Ishikawa (cell line): ENCODE results near the gene SPOCK2.

ENCODE experiments used
- CEBPB ChIP-seq: IDR thresholded peaks from 2 replicates; pipeline ENCODE4 v1.6.1; 2012
- CREB1 ChIP-seq: IDR thresholded peaks from 2 replicates; pipeline ENCODE4 v1.6.1; 2012; ENCODE audit warnings: low read depth
- EGR1 ChIP-seq: IDR thresholded peaks from 2 replicates; pipeline ENCODE4 v1.6.1; 2012
- EP300 ChIP-seq: IDR thresholded peaks from 2 replicates; pipeline ENCODE4 v1.6.1; 2012; ENCODE audit warnings: borderline replicate concordance
- FOXM1 ChIP-seq: IDR thresholded peaks from 2 replicates; pipeline ENCODE4 v1.6.1; 2012; ENCODE audit warnings: low read depth, borderline replicate concordance
- NFIC ChIP-seq: IDR thresholded peaks from 2 replicates; pipeline ENCODE4 v1.6.1; 2012
- RAD21 ChIP-seq: IDR thresholded peaks from 2 replicates; pipeline ENCODE4 v1.6.1; 2012; ENCODE audit warnings: low read depth
- TAF1 ChIP-seq: IDR thresholded peaks from 2 replicates; pipeline ENCODE4 v1.6.1; 2012; ENCODE audit warnings: low read depth, mild to moderate bottlenecking
- TCF12 ChIP-seq: IDR thresholded peaks from 2 replicates; pipeline ENCODE4 v1.6.1; 2012; ENCODE audit warnings: low read depth
- TEAD4 ChIP-seq: IDR thresholded peaks from 2 replicates; pipeline ENCODE4 v1.6.1; 2012
- YY1 ChIP-seq: IDR thresholded peaks from 2 replicates; pipeline ENCODE4 v1.6.1; 2012; ENCODE audit warnings: low read depth
- ZBTB7A ChIP-seq: IDR thresholded peaks from 2 replicates; pipeline ENCODE4 v1.6.1; 2012; ENCODE audit warnings: low read depth
- TF ChIP-seq, protein P1 (sequence below): IDR thresholded peaks from 2 replicates; pipeline ENCODE4 v1.6.1; 2012
- TF ChIP-seq, protein P2 (sequence below): IDR thresholded peaks from 2 replicates; pipeline ENCODE4 v1.6.1; 2012
- TF ChIP-seq, protein P3 (sequence below): IDR thresholded peaks from 2 replicates; pipeline ENCODE4 v1.6.1; 2012; ENCODE audit warnings: low read depth, mild to moderate bottlenecking

SPOCK2 gene

DNA sequence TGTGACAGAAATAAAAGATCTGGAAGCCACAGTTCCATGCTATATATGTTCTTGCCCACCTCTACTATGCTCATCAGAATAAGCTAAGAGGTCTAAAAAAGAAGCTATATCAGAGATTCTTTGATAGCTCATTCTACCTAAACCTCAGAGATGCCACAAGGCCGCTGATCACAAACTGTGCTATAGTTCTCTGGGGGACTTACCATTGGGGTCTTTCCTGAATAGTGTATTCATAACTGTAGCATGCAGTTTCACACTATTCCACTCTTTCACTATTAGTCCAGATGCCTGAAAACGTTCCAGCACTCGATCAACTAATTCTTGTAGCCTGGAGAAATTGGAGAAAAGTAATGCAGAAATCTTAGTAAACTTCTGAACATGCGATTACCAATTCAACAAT, 44.5 kb upstream of the SPOCK2 start:
- no peak for TF ChIP-seq TCF12
- no peak for TF ChIP-seq FOXM1
- no peak for TF ChIP-seq RAD21
- TF ChIP-seq, protein P1, sequence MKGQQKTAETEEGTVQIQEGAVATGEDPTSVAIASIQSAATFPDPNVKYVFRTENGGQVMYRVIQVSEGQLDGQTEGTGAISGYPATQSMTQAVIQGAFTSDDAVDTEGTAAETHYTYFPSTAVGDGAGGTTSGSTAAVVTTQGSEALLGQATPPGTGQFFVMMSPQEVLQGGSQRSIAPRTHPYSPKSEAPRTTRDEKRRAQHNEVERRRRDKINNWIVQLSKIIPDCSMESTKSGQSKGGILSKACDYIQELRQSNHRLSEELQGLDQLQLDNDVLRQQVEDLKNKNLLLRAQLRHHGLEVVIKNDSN = no peak
- no peak for TF ChIP-seq NFIC
- TF ChIP-seq CREB1 = no peak
- TF ChIP-seq CEBPB = no peak
- no peak for TF ChIP-seq EP300
- TF ChIP-seq, protein P2, sequence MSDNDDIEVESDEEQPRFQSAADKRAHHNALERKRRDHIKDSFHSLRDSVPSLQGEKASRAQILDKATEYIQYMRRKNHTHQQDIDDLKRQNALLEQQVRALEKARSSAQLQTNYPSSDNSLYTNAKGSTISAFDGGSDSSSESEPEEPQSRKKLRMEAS = no peak
- TF ChIP-seq, protein P3, sequence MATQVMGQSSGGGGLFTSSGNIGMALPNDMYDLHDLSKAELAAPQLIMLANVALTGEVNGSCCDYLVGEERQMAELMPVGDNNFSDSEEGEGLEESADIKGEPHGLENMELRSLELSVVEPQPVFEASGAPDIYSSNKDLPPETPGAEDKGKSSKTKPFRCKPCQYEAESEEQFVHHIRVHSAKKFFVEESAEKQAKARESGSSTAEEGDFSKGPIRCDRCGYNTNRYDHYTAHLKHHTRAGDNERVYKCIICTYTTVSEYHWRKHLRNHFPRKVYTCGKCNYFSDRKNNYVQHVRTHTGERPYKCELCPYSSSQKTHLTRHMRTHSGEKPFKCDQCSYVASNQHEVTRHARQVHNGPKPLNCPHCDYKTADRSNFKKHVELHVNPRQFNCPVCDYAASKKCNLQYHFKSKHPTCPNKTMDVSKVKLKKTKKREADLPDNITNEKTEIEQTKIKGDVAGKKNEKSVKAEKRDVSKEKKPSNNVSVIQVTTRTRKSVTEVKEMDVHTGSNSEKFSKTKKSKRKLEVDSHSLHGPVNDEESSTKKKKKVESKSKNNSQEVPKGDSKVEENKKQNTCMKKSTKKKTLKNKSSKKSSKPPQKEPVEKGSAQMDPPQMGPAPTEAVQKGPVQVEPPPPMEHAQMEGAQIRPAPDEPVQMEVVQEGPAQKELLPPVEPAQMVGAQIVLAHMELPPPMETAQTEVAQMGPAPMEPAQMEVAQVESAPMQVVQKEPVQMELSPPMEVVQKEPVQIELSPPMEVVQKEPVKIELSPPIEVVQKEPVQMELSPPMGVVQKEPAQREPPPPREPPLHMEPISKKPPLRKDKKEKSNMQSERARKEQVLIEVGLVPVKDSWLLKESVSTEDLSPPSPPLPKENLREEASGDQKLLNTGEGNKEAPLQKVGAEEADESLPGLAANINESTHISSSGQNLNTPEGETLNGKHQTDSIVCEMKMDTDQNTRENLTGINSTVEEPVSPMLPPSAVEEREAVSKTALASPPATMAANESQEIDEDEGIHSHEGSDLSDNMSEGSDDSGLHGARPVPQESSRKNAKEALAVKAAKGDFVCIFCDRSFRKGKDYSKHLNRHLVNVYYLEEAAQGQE = no peak
- no peak for TF ChIP-seq ZBTB7A

DNA sequence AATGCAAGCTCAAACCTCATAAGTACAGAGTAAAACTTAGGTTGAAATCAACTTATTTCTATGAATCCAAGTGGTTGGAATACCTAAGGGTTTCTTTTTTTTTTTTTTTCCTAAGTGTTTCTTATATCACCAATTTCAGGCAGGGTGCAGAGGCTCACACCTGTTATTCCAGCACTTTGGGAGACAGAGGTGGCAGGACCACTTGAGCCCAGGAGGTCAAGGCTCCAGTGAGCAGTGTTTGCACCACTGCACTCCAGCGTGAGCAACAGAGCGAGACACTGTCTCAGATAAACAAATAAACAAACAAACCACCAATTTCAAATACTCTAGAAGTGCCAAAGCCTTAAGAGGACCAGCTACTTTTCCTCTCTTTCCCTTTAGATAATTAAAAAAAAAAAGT, 39.2 kb upstream of the SPOCK2 start:
- no peak for TF ChIP-seq YY1
- TF ChIP-seq, protein P2 = no peak
- no peak for TF ChIP-seq FOXM1
- TF ChIP-seq TCF12 = no peak
- TF ChIP-seq, protein P1 = no peak
- TF ChIP-seq, protein P3 = no peak
- no peak for TF ChIP-seq TAF1
- TF ChIP-seq CEBPB = no peak
- TF ChIP-seq ZBTB7A = no peak
- TF ChIP-seq NFIC = no peak
- TF ChIP-seq CREB1 = no peak
- TF ChIP-seq EGR1 = no peak
- TF ChIP-seq EP300 = no peak

DNA sequence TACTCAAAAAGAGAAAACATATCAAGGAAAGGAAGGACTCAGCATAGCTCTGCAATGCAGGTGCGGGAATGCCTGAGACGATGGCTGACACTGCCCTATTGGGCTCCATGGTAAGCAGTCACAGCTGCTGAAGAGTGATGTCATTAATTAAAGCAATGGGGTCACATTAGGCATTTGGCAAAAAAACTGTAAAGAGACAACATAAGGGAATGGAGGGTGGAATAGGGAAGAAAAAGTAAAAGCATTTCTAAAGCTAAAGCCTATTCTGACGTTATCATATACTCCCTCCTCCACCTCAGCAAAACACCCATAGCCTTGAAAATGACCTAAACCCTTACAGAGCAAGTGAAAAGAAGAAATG, 38.5 kb upstream of the SPOCK2 start:
- TF ChIP-seq TEAD4 = no peak
- TF ChIP-seq EP300 = no peak
- no peak for TF ChIP-seq FOXM1
- TF ChIP-seq, protein P2 = no peak
- no peak for TF ChIP-seq ZBTB7A
- no peak for TF ChIP-seq RAD21
- no peak for TF ChIP-seq TCF12
- TF ChIP-seq, protein P3 = no peak
- TF ChIP-seq EGR1 = no peak
- no peak for TF ChIP-seq CREB1
- no peak for TF ChIP-seq NFIC
- TF ChIP-seq YY1 = no peak

DNA sequence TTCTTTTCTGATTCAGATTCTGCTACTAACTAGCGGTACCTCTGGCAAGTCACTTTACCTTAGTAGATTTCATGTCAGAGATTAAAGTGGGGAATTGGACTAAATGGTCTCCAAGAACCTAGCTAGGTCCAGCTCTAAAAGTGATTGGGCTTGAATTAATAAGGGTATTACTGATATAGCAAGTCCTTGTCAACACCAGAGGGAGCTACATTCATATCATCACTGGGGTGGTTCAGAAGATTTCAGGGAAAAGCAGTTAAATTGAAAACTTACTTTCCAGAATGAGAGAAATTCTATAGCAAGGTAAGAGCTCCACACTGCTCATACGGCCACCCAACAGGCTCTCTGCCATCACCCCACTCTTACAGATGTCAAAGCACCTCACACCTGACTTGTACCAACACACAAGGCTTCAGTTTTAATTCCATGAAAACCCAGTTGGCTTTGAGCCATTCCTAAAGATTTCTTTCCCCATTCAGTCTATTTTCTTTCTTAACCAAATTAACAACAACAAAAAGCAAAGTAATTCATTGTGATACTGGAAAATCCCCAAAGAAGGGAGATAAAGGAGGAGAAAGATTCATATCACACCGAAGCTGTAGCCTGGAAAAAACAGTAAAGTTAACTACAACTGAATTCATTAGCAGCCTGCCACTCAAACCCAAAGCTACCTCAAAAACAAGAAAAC, 38.0 kb upstream of the SPOCK2 start:
- TF ChIP-seq RAD21 (peak; percentile 72), CREB1 (no peak), YY1 (no peak), NFIC (0 out of 2 replicates have a peak, but pooled peaks have one; percentile 11), EP300 (no peak), TAF1 (no peak)
